H9 (cell line): ENCODE measurements around the gene KLHDC2. TPM values are rescaled to one million over a fixed set of nuclear protein-coding genes. Genes with fewer than 3 reads are reported as not detected.

Experiments used
- DNase-seq: peaks from one replicate; pipeline ENCODE4 v3.0.0-alpha.2; 2017
- H2AFZ ChIP-seq: one replicate; pipeline ENCODE4 v1.6.1; 2013; ENCODE audit warnings: mild to moderate bottlenecking, low read length, control low read depth, moderate library complexity
- H2AK5ac ChIP-seq: 2 replicates; pipeline ENCODE4 v1.6.1; 2013; ENCODE audit warnings: low read length, control low read depth, mixed read lengths; ENCODE audit not compliant: insufficient read length
- H2BK120ac ChIP-seq: one replicate; pipeline ENCODE4 v1.6.1; 2013; ENCODE audit warnings: low read depth, mild to moderate bottlenecking, low read length, control low read depth, inconsistent platforms; ENCODE audit not compliant: poor library complexity, severe bottlenecking
- H2BK12ac ChIP-seq: 2 replicates; pipeline ENCODE4 v1.6.1; 2013; ENCODE audit warnings: low read length, control low read depth, mixed read lengths, low read depth; ENCODE audit not compliant: insufficient read length
- H2BK15ac ChIP-seq: 2 replicates; pipeline ENCODE4 v1.6.1; 2013; ENCODE audit warnings: low read depth, low read length, control low read depth
- H2BK20ac ChIP-seq: one replicate; pipeline ENCODE4 v1.6.1; 2013; ENCODE audit warnings: low read depth, mild to moderate bottlenecking, low read length, control low read depth, inconsistent platforms; ENCODE audit not compliant: poor library complexity, severe bottlenecking
- H2BK5ac ChIP-seq: 2 replicates; pipeline ENCODE4 v1.6.1; 2013; ENCODE audit warnings: low read length, control low read depth, mixed read lengths; ENCODE audit not compliant: insufficient read length
- H3K14ac ChIP-seq: 2 replicates; pipeline ENCODE4 v1.6.1; 2013; ENCODE audit warnings: low read length, control low read depth; ENCODE audit not compliant: insufficient read depth
- H3K18ac ChIP-seq: 2 replicates; pipeline ENCODE4 v1.6.1; 2013; ENCODE audit warnings: low read depth, mild to moderate bottlenecking, mixed read lengths, low read length, control low read depth; ENCODE audit not compliant: insufficient read length
- H3K23ac ChIP-seq: 2 replicates; pipeline ENCODE4 v1.6.1; 2013; ENCODE audit warnings: low read length, control low read depth, mixed read lengths, low read depth; ENCODE audit not compliant: insufficient read length
- H3K23me2 ChIP-seq: 2 replicates; pipeline ENCODE4 v1.6.1; 2013; ENCODE audit warnings: low read depth, mild to moderate bottlenecking, mixed read lengths, low read length, control low read depth; ENCODE audit not compliant: insufficient read length, poor library complexity, severe bottlenecking
- H3K27ac ChIP-seq: 2 replicates; pipeline ENCODE4 v1.5.1; 2013; ENCODE audit warnings: low read length, control low read depth, mixed read lengths, low read depth; ENCODE audit not compliant: insufficient read length
- H3K27me3 ChIP-seq: 2 replicates; pipeline ENCODE4 v1.6.1; 2013; ENCODE audit warnings: low read length, control low read depth, inconsistent platforms; ENCODE audit not compliant: insufficient read depth
- H3K4ac ChIP-seq: 2 replicates; pipeline ENCODE4 v1.6.1; 2013; ENCODE audit warnings: low read depth, mild to moderate bottlenecking, control low read depth, inconsistent platforms, low read length, moderate library complexity
- H3K4me1 ChIP-seq: 2 replicates; pipeline ENCODE4 v1.6.1; 2013; ENCODE audit warnings: low read length, control low read depth, inconsistent platforms; ENCODE audit not compliant: insufficient read depth
- H3K4me2 ChIP-seq: 2 replicates; pipeline ENCODE4 v1.6.1; 2013; ENCODE audit warnings: low read length, control low read depth, mixed read lengths; ENCODE audit not compliant: insufficient read length, insufficient read depth
- H3K56ac ChIP-seq: 2 replicates; pipeline ENCODE4 v1.6.1; 2013; ENCODE audit warnings: low read depth, mild to moderate bottlenecking, mixed read lengths, low read length, control low read depth; ENCODE audit not compliant: insufficient read length
- H3K79me1 ChIP-seq: 2 replicates; pipeline ENCODE4 v1.6.1; 2013; ENCODE audit warnings: low read depth, mild to moderate bottlenecking, moderate library complexity, low read length, control low read depth, inconsistent platforms; ENCODE audit not compliant: insufficient read depth, poor library complexity, severe bottlenecking
- H3K79me2 ChIP-seq: 2 replicates; pipeline ENCODE4 v1.6.1; 2013; ENCODE audit warnings: low read length, control low read depth, inconsistent platforms; ENCODE audit not compliant: insufficient read depth
- H3K9ac ChIP-seq: 2 replicates; pipeline ENCODE4 v1.6.1; 2013; ENCODE audit warnings: low read length, control low read depth, mixed read lengths; ENCODE audit not compliant: insufficient read length; ENCODE audit errors: extremely low read depth
- H3K9me3 ChIP-seq: one replicate; pipeline ENCODE4 v1.6.1; 2013; ENCODE audit warnings: low read depth, low read length, inconsistent platforms; ENCODE audit not compliant: control insufficient read depth
- H3T11ph ChIP-seq: one replicate; pipeline ENCODE4 v1.6.1; 2013; ENCODE audit warnings: mild to moderate bottlenecking, low read length, control low read depth, inconsistent platforms
- H4K20me1 ChIP-seq: one replicate; pipeline ENCODE4 v1.6.1; 2013; ENCODE audit not compliant: control insufficient read depth, insufficient read length, insufficient read depth
- H4K5ac ChIP-seq: 2 replicates; pipeline ENCODE4 v1.6.1; 2013; ENCODE audit warnings: low read depth, mild to moderate bottlenecking, mixed read lengths, low read length, control low read depth; ENCODE audit not compliant: insufficient read length
- H4K8ac ChIP-seq: replicated peaks from 2 replicates; pipeline ENCODE4 v1.6.1; 2013; ENCODE audit warnings: low read length, control low read depth, mixed read lengths, low read depth; ENCODE audit not compliant: insufficient read length
- H4K91ac ChIP-seq: 2 replicates; pipeline ENCODE4 v1.6.1; 2013; ENCODE audit warnings: low read depth, mild to moderate bottlenecking, moderate library complexity, mixed read lengths, low read length, control low read depth; ENCODE audit not compliant: insufficient read length
- H3K27ac Mint-ChIP-seq, 3 experiments: 2 replicates in 2 of 3; 3 replicates in 1 of 3; pipeline ENCODE4 v1.8.0; 2020 to 2021; ENCODE audit warnings: mixed read lengths in 3 of 3, mild to moderate bottlenecking in 1 of 3, moderate library complexity in 1 of 3
- H3K27me3 Mint-ChIP-seq: 2 replicates; pipeline ENCODE4 v1.8.0; 2021; ENCODE audit warnings: low read depth, mild to moderate bottlenecking, moderate library complexity, mixed read lengths
- H3K36me3 Mint-ChIP-seq, 3 experiments: 2 replicates in 2 of 3; 3 replicates in 1 of 3; pipeline ENCODE4 v1.8.0; 2020 to 2021; ENCODE audit warnings: low read depth in 3 of 3, mixed read lengths in 3 of 3; ENCODE audit not compliant: insufficient read depth in 1 of 3
- H3K4me1 Mint-ChIP-seq, 2 experiments: 2 replicates each; pipeline ENCODE4 v1.8.0; 2020; ENCODE audit warnings: mixed read lengths in 2 of 2
- H3K4me3 Mint-ChIP-seq, 2 experiments: 2 replicates in 1 of 2; 3 replicates in 1 of 2; pipeline ENCODE4 v1.8.0; 2020 to 2021; ENCODE audit warnings: mild to moderate bottlenecking in 2 of 2, mixed read lengths in 2 of 2, moderate library complexity in 1 of 2
- H3K9me3 Mint-ChIP-seq, 2 experiments: 2 replicates in 1 of 2; 3 replicates in 1 of 2; pipeline ENCODE4 v1.8.0; 2020; ENCODE audit warnings: mild to moderate bottlenecking in 2 of 2, mixed read lengths in 2 of 2, moderate library complexity in 1 of 2
- WGBS: extraction: QIAGEN DNeasy Blood & Tissue Kit; methylation state at CpG from one replicate; pipeline ENCODE4 v1.1.7; 2013; ENCODE audit warnings: missing lambda C conversion rate, low lambda C conversion rate, mixed read lengths; ENCODE audit not compliant: insufficient read length; ENCODE audit errors: extremely low coverage; 5-methylcytosine and 5-hydroxymethylcytosine counted together
- total RNA-seq: library from RNA; stranded (reverse); gene quantifications from 2 replicates; pipeline ENCODE4 v1.2.1, GENCODE V29; 2021
- TF ChIP-seq, protein P1 (sequence below): fragments of 200-600 bp; sonication (generic); conservative IDR thresholded peaks from 3 replicates; pipeline ENCODE4 v1.8.0; 2021; ENCODE audit warnings: antibody characterized with exemption, mild to moderate bottlenecking

Gene KLHDC2
- total RNA-seq, 1 experiment from 2014 or later, result 41.6 TPM

DNA sequence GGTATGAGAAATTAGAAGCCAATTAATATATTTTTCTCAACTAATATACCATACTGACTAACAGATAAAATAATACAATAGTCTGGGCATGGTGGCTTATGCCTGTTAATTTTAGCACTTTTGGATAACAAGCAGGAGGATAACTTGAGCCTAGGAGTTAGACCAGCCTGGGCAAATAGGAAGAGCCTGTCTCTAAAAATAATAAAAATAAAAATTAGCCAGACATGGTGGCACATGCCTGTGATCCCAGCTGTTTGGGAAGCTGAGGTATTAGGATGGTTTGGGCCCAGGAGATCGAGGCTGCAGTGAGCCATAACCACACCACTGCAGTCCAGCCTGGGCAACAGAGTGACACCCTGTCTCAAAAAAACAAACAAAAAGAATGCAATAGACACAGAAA, 24.7 kb downstream of the KLHDC2 start:
- H3K27ac Mint-ChIP-seq, result no peak overlapping the region
- Histone ChIP-seq H4K20me1 (no peaks in the 10 kb centered on the region), H2AFZ (no peak overlapping the region), H2BK5ac (no peak overlapping the region), H3K79me1 (no peaks in the 10 kb centered on the region), H3K23me2 (no peaks in the 10 kb centered on the region), H4K91ac (no peak overlapping the region), H3K4me2 (no peak overlapping the region), H2BK12ac (no peak overlapping the region), H3K9ac (no peak overlapping the region), H3K27ac (no peak overlapping the region), H4K5ac (no peak overlapping the region), H3K4ac (no peak overlapping the region), H4K8ac (no peak overlapping the region), H3K18ac (no peak overlapping the region), H3K56ac (no peak overlapping the region), H3T11ph (no peak overlapping the region), H3K79me2 (no peaks in the 10 kb centered on the region), H2BK120ac (no peak overlapping the region), H2BK20ac (no peak overlapping the region), H3K4me1 (no peaks in the 10 kb centered on the region), H3K27me3 (no peaks in the 10 kb centered on the region), H3K23ac (no peak overlapping the region), H3K9me3 (no peaks in the 10 kb centered on the region), H2AK5ac (no peak overlapping the region), H3K14ac (no peak overlapping the region), H2BK15ac (no peak overlapping the region)
- no peaks in the 10 kb centered on the region for H3K9me3 Mint-ChIP-seq
- no peaks in the 10 kb centered on the region for H3K27me3 Mint-ChIP-seq
- no CpG with 5 or more reads among the region's 1 CpG for WGBS
- no peaks in the 10 kb centered on the region for H3K4me1 Mint-ChIP-seq
- TF ChIP-seq, protein P1, sequence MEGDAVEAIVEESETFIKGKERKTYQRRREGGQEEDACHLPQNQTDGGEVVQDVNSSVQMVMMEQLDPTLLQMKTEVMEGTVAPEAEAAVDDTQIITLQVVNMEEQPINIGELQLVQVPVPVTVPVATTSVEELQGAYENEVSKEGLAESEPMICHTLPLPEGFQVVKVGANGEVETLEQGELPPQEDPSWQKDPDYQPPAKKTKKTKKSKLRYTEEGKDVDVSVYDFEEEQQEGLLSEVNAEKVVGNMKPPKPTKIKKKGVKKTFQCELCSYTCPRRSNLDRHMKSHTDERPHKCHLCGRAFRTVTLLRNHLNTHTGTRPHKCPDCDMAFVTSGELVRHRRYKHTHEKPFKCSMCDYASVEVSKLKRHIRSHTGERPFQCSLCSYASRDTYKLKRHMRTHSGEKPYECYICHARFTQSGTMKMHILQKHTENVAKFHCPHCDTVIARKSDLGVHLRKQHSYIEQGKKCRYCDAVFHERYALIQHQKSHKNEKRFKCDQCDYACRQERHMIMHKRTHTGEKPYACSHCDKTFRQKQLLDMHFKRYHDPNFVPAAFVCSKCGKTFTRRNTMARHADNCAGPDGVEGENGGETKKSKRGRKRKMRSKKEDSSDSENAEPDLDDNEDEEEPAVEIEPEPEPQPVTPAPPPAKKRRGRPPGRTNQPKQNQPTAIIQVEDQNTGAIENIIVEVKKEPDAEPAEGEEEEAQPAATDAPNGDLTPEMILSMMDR, result no peak
- H3K4me3 Mint-ChIP-seq, result no peak overlapping the region
- no peak for DNase-seq
- H3K36me3 Mint-ChIP-seq, result peaks cover 48 to 92% (median 74%) of the 10 kb centered on the region in 3 experiments; a peak in 6 of 7 replicates
